EH (cell line): ENCODE results near the gene TTC23.
"Not testable (repeated sequence)": the region's sequence is repeated elsewhere in the genome, so short reads cannot be mapped to it uniquely, and the experiment has no call there.

Source experiments
- DNase-seq: peaks from one replicate; pipeline ENCODE4 v3.0.0-alpha.2; 2015; ENCODE audit warnings: low read depth

The TTC23 gene

DNA sequence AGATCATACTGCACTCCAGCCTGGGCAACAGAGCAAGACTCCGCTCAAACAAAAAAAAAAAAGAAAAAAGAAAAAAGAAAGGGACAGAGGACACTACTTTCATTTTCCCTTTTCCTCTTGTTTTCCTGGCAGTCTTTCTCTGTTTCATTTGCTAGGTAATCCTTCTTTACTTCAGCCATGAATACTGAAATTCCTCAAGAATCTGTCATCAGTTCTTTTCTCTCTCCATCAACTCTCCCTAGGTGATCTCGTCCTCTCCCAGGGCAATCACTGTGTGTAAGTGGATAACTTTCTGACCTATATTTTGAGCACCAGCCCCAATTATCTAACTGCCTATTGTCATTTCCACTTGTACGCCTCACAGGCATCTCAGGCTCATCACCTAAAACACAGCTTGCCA, 51.5 kb downstream of the TTC23 start:
- peak; percentile 33 for DNase-seq

DNA sequence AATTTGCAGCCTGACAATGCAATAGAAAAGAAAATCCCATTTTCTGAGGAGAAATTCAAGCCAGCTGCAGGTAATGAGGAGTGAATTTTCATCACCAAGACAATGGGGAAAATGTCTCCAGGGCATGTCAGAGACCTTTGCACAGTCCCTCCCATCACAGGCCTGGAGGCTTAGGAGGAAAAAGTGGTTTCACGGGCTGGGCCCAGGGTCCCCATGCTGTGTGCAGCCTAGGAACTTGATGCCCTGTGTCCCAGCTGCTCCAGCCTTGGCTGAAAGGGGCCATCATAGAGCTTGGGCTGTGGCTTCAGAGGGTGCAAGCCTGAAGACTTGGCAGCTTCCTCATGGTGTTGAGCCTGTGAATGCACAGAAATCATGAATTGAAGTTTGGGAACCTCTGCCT, 57.2 kb downstream of the TTC23 start:
- DNase-seq, result not testable (repeated sequence)

DNA sequence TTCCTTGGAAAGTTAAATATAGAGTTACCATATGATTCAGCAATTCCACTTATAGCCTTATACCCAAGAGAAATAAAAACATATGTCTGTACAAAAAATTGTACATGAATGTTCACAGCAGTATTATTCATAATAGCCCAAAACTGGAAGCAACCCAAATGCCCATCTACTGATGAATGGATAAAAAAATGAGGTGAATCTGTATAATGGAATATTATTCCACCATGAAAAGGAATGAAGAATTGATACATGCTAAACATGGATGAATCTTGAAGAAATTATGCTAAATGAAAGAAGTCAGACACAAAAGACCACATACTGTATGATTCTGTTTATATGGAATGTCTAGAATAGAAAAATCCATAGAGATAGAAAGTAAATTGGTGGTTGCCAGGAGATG, 61.4 kb downstream of the TTC23 start:
- peak; percentile 56 for DNase-seq

DNA sequence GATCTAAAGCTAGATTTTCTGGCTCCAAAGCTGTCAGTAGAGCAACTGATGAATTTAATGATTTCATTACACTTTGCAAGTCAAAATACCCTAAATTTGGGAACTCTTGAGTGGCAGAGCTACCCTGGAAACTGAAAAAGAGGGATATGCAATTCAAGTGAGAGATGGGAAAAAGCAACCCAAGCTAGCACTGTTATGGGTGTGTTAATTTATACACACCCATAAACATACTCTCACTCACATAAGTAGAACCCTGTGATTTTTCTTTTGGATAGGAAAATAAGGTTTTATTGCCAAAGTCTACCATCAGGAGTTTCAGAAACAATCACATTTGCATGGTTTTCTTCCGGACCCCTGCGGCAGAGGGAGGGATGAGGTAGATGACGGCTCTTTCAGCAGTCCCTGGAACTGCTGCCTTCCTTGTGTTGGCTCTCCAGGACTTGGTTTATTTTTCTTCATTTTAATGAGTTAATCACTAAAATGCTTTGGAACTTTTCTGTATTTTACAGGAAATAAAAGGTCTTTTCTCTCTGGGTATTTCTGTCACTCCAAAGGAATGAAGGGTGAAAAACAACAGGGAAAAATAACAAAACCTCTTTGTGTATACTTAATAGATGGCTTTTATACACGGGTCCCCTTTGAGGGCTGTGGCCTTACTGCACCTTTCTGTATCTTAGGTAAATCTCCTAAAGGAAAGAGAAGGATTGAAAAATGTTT, 63.8 kb downstream of the TTC23 start:
- no peak for DNase-seq

DNA sequence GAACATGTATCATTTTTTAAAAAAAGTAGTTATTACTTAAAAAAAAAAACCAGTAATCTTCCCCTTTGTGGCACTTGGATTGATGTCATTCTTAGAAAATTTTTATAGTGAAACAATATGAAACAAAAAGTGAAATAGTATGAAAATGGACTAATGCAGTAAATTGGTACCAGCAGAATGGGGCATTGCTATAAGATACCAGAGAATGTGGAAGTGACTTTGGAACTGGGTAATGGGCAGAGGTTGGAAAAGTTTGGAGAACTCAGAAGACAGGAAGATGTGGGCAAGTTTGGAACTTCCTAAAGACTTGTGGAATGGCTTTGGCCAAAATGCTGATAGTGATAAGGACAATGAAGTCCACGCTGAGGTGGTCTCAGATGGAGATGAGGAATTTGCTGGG, 66.6 kb downstream of the TTC23 start:
- DNase-seq, result no peak

DNA sequence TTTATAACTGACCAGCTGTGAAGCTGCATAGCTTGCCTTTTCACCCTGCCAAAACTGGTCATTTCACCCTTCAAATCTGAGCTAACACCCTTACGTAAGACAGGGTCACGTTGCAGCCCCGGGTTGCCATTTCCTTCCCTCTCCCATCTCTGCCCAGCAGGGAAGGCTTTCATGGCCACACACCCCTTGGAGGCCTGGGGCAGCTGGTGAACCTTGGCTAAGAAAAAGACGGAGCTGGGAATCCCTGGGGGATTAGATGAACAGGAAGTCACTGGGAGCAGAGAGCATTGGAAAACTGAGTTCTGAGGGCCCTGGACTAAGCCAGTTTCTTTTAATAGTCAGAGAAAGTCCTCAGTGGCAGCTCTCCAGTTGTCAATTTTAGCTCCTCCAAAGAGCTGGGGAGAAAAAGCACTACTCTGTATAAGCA, 67.8 kb downstream of the TTC23 start:
- DNase-seq, result no peak

DNA sequence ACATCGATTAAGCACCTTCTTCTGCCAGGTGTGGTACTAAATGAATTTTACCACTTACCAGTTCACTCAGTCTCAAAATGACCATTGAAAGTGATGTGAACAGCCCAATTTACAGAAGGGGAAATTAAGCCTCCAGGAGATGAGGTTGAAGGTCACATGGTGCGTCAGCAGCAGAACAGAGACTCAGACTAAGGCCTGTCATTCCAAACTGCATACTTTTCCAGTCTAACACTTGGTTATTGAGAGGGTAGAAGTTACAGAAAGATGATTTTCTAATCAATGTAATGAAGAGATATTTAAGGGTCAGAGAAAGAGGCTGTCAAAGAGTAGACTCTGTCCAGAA, 68.4 kb downstream of the TTC23 start:
- no peak for DNase-seq

- no peak for DNase-seq
Observed at GRCh38 chr15:99180086-99180963, 69.1 kb downstream of the TTC23 start.

GRCh38 chr15:99177679-99178078, 71.7 kb downstream of the TTC23 start:
- no peak for DNase-seq

- DNase-seq, result peak; percentile 16
Observed at GRCh38 chr15:99176757-99177156, 72.6 kb downstream of the TTC23 start.

GRCh38 chr15:99174567-99175395, 74.6 kb downstream of the TTC23 start:
- no peak for DNase-seq

DNA sequence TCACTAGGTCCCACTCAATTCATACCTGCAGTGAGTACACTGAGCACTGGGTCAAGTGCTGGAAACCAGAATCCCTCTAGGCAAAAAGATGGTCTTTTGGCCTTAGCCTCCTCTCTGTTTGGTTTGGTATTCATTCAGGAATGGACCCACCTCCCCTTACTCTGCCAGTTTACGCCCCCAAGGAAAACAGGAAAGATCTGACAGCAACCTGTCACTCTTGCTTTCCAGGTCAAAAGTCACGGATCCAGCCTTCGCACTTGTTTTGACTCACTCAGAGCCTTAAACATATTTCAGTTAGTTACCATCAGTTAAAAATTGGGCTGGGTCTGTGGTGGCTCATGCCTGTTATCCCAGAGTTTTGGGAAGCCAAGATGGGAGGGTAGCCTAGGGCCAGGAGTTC, 76.4 kb downstream of the TTC23 start:
- no peak for DNase-seq

DNA sequence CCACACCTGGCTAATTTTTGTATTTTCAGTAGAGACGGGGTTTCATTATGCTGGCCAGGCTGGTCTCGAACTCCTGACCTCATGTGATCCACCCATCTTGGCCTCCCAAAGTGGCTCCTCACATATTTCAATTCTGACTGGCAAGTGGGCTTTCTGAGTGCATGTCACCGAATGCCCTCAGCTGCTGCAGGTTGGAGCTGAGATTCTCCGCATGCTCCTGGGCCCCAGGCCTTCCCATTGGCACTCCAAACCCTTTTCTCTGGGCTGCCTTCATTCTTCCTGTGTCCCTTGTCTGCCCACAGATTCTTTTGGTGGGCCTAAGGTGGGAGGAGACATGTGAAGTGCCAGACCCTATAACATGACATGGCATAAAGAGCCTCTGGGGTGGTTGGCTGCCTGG, 77.2 kb downstream of the TTC23 start:
- DNase-seq, result no peak

- no peak for DNase-seq
Observed at GRCh38 chr15:99170476-99171065, 78.8 kb downstream of the TTC23 start.

DNA sequence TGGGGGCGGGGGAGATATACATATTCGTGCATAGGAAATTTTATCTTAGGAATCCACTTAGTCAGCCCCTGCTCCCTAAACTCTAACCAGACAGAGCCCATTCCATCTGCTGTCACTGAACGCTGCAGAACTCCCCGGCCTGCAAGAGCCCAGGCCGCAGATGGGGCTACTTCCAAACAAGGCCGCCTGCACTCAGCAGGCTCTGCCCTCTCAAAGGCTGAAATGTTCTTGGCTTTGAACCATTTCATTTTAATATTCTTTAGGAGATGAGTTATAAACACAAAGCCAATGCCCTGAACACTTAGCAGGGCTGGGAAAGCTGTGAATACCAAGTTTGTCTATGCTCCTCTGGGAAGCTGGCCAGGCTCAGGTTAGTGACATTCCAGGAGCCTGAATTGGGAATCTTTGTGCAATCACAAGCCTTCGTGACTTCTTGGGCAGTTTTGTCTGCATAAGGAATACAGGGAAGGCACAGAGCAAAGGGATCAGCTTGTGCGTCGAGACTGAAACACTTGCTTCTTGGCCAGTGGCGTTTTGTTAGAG, 79.5 kb downstream of the TTC23 start:
- peak; percentile 89 for DNase-seq

DNA sequence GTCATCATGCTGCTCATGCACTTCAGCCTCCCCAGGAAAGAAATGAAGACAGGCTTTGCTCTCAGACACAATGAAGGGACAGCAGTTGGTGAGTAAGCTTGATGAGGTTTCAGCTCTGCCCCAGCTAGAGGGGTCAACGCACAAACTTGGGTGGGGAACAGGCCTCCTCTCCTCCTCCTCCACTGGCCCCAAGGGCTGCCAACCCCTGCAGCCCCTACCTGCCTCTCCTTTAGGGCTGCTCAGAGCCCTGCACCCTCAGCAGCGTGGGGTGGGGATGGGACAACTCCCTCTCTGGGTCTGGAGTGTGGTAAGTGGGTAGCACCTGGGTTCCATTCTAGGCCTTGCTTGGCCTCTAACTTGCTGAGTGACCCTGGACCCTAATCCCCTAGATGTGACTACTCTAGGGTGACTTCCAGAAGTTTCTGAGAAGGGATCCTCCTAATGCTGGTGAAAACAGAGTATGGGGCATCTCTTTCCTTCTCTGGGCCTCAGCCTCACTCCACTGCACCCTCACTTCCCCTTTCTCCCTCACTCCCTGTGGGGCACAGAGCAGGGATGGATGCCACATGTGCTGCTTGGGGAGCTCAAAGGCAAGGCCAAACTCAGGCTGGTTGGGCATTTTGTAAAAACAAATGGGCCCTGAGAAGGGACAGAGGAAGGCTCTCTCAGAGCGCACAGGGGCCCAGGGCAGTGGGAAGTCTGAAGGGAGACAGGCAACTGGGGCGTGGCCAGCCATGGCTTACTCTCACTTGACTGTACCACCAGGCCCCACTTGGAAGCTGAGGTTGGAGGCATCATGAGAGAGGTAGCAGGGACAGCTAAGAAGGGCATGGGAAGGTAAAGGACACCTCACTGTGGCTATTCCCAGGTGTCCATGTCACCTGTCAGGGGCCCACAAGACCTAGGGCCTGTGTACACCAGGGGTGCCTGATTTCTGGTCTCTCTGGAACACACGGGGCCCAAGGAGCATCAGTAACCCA, 80.5 kb downstream of the TTC23 start:
- DNase-seq, result no peak

DNA sequence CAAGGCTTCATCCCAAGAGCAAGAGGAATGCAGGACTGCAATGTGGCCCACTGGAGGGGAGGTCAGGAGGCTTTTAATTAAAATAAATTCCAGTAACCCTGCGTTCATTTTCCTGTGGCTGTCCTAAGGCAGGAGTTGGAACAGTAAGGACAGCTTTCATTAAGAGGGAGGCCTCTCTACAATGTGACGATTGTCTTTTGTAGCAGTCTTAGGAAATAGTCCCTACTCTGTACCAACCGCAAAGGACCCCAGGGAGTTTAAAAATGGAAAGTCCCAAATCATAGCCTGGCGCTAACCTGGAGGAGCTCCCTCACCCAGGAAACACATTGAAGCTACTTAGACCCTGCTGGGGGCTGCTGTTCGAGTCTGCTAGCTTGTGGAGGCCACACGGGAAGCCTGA, 81.7 kb downstream of the TTC23 start:
- DNase-seq, result no peak

- no peak for DNase-seq
Observed at GRCh38 chr15:99167201-99167600, 82.2 kb downstream of the TTC23 start.

GRCh38 chr15:99165956-99166689, 83.3 kb downstream of the TTC23 start:
- DNase-seq, result no peak
